ENCODE measurements around the gene AKT3.

The AKT3 gene

DNA sequence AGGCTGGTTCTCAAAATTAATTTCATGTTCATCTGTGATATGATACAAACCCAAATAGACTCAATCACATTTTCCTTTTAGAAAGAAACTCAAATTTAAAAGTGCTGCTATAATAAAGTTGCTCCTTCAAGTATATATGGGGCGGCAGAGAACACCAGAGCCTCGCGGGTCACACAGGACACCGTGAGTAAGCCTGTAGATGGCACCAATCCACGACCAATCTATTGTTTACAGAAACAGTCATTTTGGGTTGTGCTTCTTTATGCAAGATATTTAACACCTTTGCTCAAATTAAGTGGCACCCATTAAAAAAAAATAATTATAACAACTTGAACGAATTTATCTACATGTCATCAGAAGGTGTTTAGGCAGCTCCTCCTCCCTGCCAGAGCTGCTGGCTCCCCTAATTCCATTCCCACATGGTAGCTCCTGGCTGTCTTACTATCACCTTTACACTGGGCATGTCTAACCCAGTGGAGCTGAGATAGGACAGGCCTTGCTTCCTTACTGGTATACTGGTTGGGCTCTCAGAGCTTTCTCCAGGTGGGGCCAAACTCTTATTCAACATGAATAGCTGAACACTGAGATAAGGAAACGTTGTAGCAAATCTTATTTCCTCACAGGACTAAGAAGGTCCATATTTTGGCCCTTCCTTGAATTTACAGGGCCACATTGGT lies 307.2 kb downstream of the AKT3 start:
- H3K9me3 Mint-ChIP-seq: no peaks in the 10 kb centered on the region
- peaks cover 32% of the 10 kb centered on the region for H3K36me3 Mint-ChIP-seq
- H3K27me3 Mint-ChIP-seq: no peaks in the 10 kb centered on the region
- no peak overlapping the region for H3K4me3 Mint-ChIP-seq
- H3K27ac Mint-ChIP-seq: no peak overlapping the region
- H3K4me1 Mint-ChIP-seq: peaks cover 11% of the 10 kb centered on the region

DNA sequence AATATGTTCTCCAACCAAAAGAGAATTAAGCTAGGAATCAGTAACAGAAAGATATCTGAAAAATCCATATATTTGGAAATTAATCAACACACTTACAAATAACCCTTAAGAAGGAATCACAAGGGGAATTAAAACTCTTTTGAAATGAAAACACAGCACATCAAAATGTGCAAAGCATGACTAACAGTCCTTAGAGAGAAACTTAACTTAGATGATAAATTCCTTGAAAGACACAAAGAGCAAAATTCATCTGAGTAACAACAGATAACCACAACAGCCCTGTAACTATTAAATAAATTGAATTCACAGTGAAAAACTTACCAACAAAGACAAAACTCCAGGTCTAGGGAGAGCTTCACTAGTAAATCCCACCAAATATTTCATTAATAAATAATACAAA lies 310.4 kb downstream of the AKT3 start:
- no peaks in the 10 kb centered on the region for H3K27me3 Mint-ChIP-seq
- peaks cover 11% of the 10 kb centered on the region for H3K4me1 Mint-ChIP-seq
- H3K4me3 Mint-ChIP-seq: no peak overlapping the region
- H3K36me3 Mint-ChIP-seq: peaks cover 41% of the 10 kb centered on the region
- H3K9me3 Mint-ChIP-seq: peaks cover 6% of the 10 kb centered on the region
- peak overlapping the region; percentile 9 for H3K27ac Mint-ChIP-seq

DNA sequence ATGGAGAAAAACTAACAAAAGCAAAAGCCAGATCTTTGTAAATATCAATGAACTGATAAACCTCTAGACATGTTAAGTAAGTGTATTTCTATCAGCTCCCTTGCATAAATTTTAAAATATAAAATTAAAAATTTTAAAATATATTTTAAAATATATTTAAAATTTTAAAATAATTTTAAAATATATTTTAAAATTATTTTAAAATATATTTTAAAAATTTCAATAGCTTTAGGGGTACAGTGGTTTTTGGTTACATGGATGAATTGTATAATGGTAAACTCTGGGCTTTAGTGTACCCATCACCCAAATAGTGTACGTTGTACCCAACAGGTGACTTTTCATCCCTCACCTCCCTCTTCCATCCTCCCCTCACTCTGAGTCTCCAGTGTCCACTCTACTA lies 315.0 kb downstream of the AKT3 start:
- Mint-ChIP-seq H3K27ac (no peak overlapping the region), H3K27me3 (no peaks in the 10 kb centered on the region), H3K4me3 (no peak overlapping the region), H3K36me3 (peaks cover 39% of the 10 kb centered on the region), H3K9me3 (peaks cover 6% of the 10 kb centered on the region), H3K4me1 (no peaks in the 10 kb centered on the region)

DNA sequence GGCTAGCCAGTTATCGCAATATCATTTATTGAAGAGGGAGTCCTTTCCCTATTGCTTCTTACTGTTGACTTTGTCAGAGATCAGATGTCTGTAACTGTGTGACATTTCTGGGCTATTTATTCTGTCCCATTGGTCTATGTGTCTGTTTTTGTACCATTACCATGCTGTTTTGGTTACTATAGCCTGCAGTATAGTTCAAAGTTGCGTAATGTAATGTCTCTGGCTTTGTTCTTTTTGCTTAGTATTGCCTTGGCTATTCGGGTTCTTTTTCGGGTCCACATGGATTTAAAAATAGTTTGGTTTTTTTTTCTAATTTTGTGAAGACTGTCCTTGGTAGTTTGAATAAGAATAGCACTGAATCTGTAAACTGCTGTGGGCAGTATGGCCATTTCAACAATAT lies 320.5 kb downstream of the AKT3 start:
- H3K27ac Mint-ChIP-seq: no peak overlapping the region
- peaks cover 18% of the 10 kb centered on the region for H3K4me1 Mint-ChIP-seq
- H3K9me3 Mint-ChIP-seq: peaks cover 5% of the 10 kb centered on the region
- no peaks in the 10 kb centered on the region for H3K27me3 Mint-ChIP-seq
- no peak overlapping the region for H3K4me3 Mint-ChIP-seq
- H3K36me3 Mint-ChIP-seq: peaks cover 27% of the 10 kb centered on the region

DNA sequence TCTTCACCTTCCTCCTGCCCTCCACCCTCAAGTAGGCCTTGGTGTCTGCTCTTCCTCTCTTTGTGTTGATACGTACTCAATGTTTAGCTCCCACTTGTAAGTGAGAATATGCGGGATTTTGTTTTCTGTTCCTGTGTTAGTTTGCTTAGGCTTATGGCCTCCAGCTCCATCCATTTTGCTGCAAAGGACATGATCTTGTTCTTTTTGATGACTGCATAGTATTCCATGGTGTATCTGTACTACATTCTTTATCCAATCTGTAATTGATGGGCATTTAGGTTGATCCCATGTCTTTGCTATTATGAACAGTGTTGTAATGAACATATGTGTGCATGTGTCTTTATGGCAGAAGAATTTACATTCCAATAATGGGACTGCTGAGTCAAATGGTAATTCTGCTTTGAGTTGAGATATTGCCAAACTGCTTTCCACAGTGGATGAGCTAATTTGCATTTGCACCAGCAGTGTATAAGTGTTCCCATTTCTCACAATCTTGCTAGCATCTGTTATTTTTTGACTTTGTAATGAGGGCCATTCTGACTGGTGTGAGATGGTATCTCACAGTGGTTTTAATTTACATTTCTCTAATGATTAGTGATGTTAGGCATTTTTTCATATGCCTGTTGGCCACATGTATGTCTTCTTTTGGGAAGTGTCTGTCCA lies 321.5 kb downstream of the AKT3 start:
- Mint-ChIP-seq H3K27me3 (no peaks in the 10 kb centered on the region), H3K4me3 (no peak overlapping the region), H3K27ac (no peak overlapping the region), H3K36me3 (peaks cover 23% of the 10 kb centered on the region), H3K9me3 (peaks cover 5% of the 10 kb centered on the region), H3K4me1 (peaks cover 21% of the 10 kb centered on the region)

GRCh38 chr1:243526180-243526579 lies 323.9 kb downstream of the AKT3 start:
- no peaks in the 10 kb centered on the region for H3K27me3 Mint-ChIP-seq
- H3K4me1 Mint-ChIP-seq: peaks cover 28% of the 10 kb centered on the region
- peaks cover 17% of the 10 kb centered on the region for H3K36me3 Mint-ChIP-seq
- H3K27ac Mint-ChIP-seq: no peak overlapping the region
- peaks cover 5% of the 10 kb centered on the region for H3K9me3 Mint-ChIP-seq
- H3K4me3 Mint-ChIP-seq: no peak overlapping the region

GRCh38 chr1:243525085-243525487 lies 325.0 kb downstream of the AKT3 start:
- no peak overlapping the region for H3K27ac Mint-ChIP-seq
- peaks cover 5% of the 10 kb centered on the region for H3K9me3 Mint-ChIP-seq
- H3K36me3 Mint-ChIP-seq: peaks cover 18% of the 10 kb centered on the region
- H3K27me3 Mint-ChIP-seq: no peaks in the 10 kb centered on the region
- H3K4me3 Mint-ChIP-seq: no peak overlapping the region
- peaks cover 28% of the 10 kb centered on the region for H3K4me1 Mint-ChIP-seq

DNA sequence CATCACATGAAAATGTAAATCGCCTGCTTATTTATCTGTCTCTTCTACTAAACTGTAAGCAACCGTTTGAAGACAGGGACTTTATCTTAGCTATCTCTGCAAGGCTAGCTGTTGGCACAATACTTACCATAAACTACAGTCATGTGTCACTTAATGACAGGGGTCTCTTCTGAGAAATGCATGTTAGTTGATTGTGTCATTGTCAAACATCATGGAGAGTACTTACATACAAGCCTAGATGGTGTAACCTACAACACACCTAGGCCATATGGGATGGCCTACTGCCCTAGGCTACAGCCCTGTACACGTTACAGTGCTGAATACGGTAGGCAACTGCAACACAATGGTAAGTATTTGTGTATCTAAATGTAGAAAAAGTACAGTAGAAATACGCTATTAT lies 326.3 kb downstream of the AKT3 start:
- peaks cover 23% of the 10 kb centered on the region for H3K36me3 Mint-ChIP-seq
- peaks cover 5% of the 10 kb centered on the region for H3K9me3 Mint-ChIP-seq
- no peak overlapping the region for H3K4me3 Mint-ChIP-seq
- H3K27ac Mint-ChIP-seq: no peak overlapping the region
- H3K27me3 Mint-ChIP-seq: no peaks in the 10 kb centered on the region
- H3K4me1 Mint-ChIP-seq: peaks cover 28% of the 10 kb centered on the region

DNA sequence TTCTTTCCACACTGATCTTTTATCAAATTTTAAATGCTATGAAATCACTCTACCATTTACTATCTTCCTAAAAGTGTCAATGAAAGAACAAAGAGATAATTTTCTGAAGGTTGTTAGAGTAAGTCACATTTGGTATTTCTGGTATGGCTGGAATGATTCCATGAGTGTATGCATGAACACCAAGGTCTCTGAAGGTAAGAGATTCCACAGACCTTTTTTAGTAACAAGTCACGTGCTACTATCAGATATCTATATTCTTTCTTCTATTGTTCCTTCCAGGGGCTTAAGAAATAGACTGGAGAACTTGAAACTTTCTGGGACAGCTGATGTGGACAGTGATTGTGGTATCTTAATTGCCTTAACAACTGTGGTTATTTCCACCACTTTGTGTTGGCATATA lies 329.2 kb downstream of the AKT3 start:
- Mint-ChIP-seq H3K27ac (no peak overlapping the region), H3K9me3 (no peaks in the 10 kb centered on the region), H3K36me3 (peaks cover 24% of the 10 kb centered on the region), H3K27me3 (no peaks in the 10 kb centered on the region), H3K4me3 (no peak overlapping the region), H3K4me1 (peaks cover 22% of the 10 kb centered on the region)

DNA sequence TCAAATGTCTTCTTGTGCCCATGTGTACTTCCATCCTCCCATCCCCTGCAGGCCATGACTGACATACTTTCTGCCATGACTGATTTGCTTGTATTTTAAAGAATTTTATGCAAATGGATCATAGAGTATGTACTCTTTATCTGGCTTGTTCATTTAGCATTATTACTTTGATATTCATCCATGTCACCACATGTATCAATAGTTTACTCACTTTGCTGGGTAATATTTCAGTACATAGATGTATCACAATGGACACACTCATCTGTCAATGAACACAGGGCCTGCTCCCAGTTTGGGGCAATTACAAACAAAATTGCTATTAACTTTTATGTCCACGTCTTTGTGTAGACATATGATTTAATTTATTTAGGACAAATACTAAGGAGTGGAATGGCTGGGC lies 335.1 kb downstream of the AKT3 start:
- Mint-ChIP-seq H3K36me3 (peaks cover 20% of the 10 kb centered on the region), H3K4me1 (peaks cover 18% of the 10 kb centered on the region), H3K27me3 (no peaks in the 10 kb centered on the region), H3K4me3 (no peak overlapping the region), H3K9me3 (no peaks in the 10 kb centered on the region), H3K27ac (no peak overlapping the region)

GRCh38 chr1:243513726-243514491 lies 336.1 kb downstream of the AKT3 start:
- Mint-ChIP-seq H3K4me1 (peaks cover 26% of the 10 kb centered on the region), H3K27ac (no peak overlapping the region), H3K9me3 (no peaks in the 10 kb centered on the region)

DNA sequence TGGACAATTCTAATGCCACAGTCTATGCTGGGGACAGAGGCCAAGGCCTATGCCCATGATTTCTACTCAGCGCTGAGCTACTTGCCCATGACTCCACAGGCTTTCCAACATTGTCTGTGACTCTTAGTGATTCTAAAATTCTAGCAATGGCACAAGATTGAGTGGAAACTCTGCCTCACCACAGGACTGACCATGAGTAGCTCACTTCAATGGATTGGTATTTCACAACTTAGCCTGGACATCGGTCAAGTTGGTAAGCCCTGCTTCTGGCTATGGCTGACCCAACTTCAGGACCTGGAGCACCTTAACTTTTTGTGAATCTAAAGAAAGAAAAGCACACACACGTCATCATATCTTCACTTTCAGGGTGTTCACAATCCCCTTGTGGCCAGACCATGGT lies 339.1 kb downstream of the AKT3 start:
- H3K36me3 Mint-ChIP-seq: peaks cover 13% of the 10 kb centered on the region
- H3K4me3 Mint-ChIP-seq: no peak overlapping the region
- peaks cover 51% of the 10 kb centered on the region for H3K4me1 Mint-ChIP-seq
- H3K27me3 Mint-ChIP-seq: no peaks in the 10 kb centered on the region
- H3K9me3 Mint-ChIP-seq: no peaks in the 10 kb centered on the region
- no peak overlapping the region for H3K27ac Mint-ChIP-seq

More at GRCh38 chr1:243513726-243514491, 336.1 kb downstream of the AKT3 start:
- H3K36me3 Mint-ChIP-seq: peaks cover 17% of the 10 kb centered on the region
- no peak overlapping the region for H3K4me3 Mint-ChIP-seq
- no peaks in the 10 kb centered on the region for H3K27me3 Mint-ChIP-seq

DNA sequence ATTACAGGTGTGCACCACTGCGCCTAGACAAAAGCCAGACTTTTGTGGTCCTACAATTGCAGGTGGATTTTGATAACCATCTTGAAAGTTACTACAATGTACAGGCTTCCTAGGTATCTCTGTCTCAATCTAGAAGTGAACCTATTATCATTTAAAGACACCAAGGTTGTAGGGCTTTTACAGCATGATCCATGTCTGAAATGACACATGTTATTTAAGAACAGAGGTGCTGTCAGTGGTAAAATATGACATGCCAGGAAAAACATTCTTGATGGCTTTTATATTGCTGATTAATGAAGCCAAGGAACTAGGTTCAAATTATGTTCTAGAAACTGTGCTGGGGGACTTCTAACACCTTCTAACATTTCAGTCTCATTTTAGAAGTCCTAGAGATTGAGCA lies 341.1 kb downstream of the AKT3 start:
- peaks cover 13% of the 10 kb centered on the region for H3K36me3 Mint-ChIP-seq
- no peak overlapping the region for H3K4me3 Mint-ChIP-seq
- no peak overlapping the region for H3K27ac Mint-ChIP-seq
- no peaks in the 10 kb centered on the region for H3K27me3 Mint-ChIP-seq
- H3K4me1 Mint-ChIP-seq: peaks cover 46% of the 10 kb centered on the region
- no peaks in the 10 kb centered on the region for H3K9me3 Mint-ChIP-seq

DNA sequence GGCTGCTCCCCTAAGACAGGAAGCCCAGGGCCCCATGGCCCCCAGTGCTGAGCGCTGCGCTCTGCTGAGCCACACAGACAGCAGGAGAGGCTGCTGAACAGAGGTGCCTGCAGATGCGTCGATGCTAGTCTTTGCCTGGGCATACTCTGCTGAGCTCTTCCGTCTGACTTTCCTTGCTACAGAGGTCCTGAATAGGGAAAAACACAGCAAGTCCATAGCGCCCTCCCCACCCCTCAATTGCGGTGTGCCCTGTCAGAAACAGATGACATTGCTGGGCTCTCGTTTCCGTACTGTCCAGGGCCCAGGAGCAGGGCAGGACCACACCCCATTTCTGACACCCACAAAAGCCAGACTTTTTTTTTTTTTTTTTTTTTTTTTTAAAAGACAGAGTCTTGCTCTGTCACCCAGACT lies 341.7 kb downstream of the AKT3 start:
- Mint-ChIP-seq H3K9me3 (no peaks in the 10 kb centered on the region), H3K36me3 (peaks cover 19% of the 10 kb centered on the region), H3K27me3 (no peaks in the 10 kb centered on the region), H3K27ac (no peak overlapping the region), H3K4me3 (no peak overlapping the region), H3K4me1 (peaks cover 46% of the 10 kb centered on the region)

DNA sequence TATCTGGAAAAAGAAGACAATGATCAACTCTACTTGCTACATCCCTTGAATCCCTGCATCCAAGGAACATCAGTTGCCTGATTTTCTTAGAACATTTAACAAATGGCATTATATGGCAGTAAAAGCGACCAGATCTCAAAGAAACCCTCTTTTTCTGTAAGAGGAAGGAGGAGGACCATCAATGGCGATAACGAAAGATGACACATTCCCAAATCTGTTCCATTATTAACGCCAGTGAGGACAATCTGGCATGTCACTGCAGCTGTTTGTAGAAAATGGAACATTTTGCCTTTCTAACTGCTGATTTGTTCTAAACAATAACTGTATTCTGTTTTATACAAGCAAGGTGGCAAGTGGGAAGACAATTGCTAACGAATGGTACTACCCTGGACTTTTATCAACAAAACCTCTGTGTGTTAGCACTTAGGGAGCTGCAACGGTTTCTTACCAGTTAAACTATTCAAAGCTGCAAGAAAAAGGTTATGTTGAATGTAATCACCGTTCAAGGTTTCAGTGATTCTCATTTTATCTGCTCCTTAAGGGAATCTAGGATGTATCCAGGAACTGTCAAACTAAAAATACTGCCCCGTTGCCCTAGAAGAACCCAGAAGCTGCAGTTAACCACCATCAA lies 342.3 kb downstream of the AKT3 start:
- H3K36me3 Mint-ChIP-seq: peaks cover 21% of the 10 kb centered on the region
- no peak overlapping the region for H3K4me3 Mint-ChIP-seq
- H3K4me1 Mint-ChIP-seq: peaks cover 46% of the 10 kb centered on the region
- H3K27me3 Mint-ChIP-seq: no peaks in the 10 kb centered on the region
- H3K9me3 Mint-ChIP-seq: no peaks in the 10 kb centered on the region
- H3K27ac Mint-ChIP-seq: no peak overlapping the region
